ENCODE data around the gene GLS.
"Not testable (repeated sequence)": the region's sequence is repeated elsewhere in the genome, so short reads cannot be mapped to it uniquely, and the experiment has no call there.

The GLS gene

DNA sequence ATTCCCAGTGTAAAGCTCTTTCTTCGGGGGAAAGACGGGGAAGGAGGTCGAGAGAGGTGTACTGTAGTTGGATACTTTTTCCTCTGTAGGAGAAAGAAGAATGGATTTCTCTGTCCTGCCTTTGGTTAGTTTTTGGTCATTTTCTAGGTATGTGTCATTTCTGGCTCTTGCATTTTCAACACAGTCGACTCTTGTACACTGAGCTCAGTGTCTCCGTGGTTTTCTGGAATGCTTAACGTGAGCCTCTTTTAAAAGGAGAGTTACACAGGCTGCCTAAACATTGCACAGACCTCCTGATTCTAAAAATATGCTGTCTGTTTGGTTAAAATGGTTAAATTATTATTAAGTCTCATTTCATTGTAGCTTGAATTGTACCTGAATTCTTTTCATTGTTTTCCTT lies 21.8 kb upstream of the GLS start:
- DNase-seq = no peak

DNA sequence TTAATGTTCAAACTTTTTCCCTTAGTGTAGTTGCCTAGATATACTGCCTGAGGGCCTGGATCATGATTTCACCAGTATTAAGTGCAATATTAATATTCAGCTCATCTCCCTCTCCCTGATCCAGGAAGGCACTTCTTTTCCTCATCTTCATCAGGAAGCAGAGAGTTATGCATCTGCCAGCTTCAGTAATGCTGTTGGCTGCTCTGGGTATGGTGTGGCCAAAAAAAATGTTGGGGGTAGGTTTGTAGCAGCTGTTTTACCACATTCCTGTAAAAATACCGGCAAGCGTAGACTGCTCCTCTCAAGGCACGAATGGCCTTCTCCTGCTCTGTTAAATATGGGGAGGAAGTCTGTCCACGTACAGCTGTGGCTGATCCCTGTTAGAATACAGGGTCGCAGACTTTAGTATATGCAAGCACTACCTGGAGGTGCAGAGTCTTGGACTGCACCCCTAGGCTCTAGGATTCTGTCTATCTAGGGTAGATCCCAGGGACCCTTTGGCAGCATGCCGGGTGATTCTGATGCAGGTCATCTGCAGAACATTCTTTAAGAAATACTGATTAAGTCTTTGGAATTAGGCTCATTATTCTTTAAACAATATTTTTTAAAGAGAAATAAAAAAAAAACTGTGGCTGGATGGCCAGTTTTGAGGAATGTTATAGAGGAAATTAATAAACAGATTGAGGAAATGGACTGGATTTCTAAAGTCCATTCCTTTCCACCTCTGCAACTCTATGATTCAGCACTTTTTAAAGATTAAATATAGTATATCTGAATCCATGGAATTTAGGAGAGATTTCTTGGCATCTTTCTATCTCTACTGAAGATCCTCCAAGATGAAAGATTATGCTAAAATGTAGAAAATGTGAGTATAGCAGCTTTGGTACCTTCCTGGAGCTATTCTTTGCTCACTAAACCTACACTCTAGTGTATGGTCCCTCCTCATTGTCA lies 21.0 kb upstream of the GLS start:
- no peak for DNase-seq

DNA sequence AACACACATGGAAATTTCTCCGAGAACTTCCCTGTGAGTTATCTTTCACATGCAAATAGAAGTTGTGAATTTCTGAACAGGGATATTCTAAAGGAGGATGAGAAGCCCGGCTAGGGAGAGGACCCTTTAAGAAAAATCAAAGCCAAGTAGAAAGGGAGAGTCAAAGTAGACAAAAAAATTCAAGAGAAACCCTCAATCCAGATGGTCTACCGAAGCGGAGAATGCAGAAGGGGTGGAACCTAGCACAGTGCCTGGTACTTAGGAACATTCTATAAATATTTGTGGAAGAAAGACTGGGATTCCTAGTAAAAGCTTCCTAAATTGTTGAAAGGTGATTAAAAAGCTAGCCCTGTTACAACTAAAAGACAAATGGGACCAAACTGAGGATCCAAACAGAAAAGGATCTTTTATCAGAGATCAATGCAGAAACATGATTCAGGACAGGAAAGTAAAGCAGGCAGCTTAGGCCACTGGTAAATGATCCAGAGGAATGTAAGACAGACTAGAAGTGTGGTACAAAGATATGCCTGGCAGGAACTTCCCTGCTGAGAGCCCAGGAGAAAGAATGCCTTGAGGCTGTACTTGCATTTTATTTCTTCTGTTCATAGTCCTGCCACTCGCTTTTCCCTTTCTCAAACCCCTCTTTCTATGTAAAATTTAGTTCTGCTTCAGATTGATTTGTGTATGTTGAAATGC lies 19.5 kb upstream of the GLS start:
- DNase-seq = no peak

DNA sequence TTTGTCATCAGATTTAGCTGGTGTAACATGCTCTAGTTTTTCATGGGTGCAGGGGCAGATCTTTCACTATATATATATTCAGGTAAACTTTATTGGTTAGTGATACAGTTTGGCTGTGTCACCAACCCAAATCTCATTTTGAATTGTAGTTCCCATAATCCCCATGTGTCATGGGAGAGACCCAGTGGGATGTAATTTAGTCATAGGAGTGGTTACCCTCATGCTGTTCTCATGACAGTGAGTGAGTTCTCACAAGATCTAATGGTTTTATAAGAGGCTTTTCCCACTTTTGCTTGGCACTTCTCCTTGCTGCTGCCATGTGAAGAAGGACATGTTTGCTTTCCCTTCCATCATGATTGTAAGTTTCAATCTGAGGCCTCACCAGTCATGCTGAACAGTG lies 18.5 kb upstream of the GLS start:
- DNase-seq = not testable (repeated sequence)

DNA sequence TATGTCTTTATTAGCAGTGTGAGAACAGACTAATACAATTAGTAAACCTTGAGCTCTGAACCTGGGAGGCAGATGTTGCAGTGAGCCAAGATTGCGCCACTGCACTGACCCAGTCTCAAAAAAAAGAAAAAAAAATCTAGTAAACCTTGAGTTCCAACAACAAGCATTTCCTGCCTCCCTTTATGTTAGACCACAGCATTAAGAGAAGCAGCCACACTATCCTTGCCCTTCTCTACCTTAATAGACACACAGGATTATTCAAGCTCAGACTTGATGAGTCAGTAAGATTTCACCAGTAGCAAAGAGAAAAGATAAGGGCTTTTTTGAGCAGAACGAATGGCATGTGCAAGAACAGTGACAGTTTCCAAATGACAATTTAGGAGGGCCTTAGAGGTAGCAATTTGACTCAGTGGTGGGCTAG lies 18.0 kb upstream of the GLS start:
- no peak for DNase-seq

DNA sequence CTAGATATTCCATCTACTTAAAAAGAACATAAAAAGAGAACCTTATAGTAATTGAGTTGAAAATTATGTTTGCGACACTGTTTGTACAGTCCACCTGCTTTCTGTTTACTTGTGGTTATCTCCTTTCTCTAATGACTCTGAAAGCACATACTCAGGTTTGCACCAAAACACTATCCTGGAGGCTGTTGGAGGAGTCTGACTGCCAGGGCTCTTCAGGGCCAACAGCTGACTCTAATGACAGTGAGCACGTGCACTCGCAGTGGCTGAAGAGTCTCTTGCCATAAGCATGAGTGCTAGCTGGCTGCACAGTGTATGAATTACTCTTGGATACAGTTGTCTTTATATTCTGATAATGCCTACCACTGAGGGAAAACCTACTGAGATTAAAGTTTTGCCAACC lies 16.7 kb upstream of the GLS start:
- DNase-seq = no peak

DNA sequence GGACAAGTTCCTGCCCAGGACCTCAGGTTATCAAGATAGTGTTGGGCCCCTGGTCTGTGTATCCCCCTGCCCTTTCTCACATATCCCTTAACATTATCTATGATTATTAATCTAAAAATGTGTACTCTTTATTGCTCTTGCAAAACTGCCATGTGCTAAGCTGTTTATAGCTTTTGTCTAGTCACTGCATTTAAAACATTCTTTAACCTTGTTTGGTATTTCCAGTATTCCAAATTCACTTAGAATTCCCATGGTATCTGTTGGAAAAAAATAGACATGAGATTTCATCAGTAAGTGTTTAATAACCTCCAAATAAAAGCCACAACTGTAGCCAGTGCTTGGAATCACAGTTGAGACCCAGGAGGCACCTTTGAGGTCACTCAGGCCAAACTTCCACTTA lies 16.2 kb upstream of the GLS start:
- no peak for DNase-seq

DNA sequence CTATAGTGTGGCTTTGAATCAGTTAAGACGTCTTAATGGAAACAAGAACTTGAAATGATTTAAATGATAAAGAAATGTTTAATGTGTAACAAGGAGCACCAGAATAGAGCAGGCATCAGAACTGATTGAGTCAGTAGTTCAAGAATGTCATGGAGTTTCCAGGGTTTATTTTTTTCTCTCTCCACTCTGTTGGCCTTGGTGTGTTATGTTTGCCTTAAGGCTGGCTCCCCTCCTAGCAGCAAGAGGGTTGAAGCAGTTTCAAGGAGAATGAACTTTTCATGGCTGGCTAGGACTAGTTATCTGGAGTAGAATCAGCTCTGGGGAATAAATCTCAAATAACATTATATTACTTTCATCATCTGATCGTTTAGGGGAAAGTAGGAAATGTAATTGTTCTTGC lies 13.4 kb upstream of the GLS start:
- DNase-seq = no peak

DNA sequence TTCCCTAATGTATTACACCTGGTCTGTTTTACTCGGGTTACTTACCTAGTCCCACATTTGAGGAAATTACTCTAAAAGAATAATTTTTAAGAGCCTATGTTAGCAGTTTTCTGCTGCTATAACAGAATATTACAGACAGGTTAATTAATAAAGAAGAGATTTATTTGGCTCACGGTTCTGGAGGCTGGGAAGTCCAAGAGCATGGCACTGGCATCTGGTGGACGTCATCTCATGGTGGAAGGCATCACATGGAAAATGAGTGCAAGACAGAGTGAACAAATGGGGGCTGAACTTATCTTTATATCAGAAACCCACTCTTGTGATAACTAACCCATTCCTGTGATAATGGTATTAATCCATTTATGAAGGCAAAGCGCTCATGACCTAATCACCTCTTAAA lies 12.8 kb upstream of the GLS start:
- DNase-seq = no peak

DNA sequence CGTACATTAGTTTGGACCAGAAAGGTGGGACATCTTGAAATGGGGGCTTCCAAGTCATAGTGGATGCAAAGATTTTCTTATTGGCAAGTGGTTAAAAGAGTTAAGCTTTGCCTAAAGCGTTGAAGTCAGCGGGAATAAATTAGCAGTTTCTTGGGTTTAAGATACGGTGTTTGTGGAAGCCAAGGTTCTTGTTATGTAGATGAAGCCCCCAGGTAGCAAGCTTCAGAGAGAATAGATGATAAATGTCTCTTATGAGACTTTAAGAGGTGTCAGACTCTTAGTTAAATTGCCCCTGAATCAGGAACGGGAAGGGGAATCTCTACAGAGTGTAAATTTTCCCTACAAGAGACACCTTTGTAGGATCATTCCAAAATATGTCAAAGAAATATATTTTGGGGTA lies 10.9 kb upstream of the GLS start:
- no peak for DNase-seq

DNA sequence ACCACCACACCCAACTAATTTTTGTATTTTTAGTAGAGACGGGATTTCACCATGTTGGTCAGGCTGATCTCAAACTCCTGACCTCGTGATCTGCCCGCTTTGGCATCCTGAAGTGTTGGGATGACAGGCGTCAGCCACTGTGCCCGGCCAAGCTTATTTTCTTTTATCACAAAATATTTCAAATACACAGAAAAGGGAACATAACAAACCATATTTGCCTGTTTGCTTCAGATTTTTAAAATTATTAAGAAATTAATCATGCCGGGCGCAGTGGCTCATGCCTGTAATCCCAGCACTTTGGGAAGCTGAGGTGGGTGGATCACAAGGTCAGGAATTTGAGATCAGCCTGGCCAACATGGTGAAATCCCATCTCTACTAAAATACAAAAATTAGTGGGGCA lies 7.2 kb upstream of the GLS start:
- DNase-seq = not testable (repeated sequence)

DNA sequence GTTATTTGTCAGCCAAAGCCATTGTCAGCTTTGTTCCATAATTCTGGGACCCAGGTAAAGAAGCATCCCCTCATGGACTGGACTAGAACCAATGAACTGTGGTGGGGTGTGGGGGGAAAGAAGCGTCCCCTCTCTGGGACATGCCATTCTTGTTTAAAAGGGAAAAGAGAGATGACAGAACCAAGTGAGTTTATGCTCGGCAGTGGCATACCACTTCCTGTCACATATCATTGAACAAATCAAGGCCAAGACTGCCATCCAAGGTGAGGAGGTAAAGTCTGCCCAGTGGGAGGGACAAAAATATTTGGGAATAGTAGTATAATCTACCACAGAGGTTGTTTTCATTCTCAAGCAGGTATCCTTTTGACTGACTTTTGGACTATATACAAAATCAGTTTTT lies 4.7 kb upstream of the GLS start:
- DNase-seq = no peak

DNA sequence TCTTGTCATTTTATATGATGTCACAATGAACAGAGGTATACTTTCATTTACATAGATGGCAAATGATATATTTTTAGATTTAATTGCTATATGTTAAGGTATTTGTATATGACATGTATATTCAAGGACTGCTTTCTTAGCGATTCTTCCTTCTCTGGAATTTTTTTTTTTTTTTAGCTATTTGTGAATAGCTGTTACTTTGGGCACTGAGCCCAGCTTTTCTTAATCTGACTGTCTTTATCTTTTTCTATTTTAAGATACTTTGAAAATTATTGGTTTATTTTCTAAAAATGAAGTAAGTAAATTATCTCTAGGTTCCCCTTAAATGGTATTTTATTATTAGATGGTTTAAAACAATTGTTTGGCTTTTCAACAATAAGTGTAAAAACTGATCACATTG lies 4.0 kb upstream of the GLS start:
- no peak for DNase-seq

DNA sequence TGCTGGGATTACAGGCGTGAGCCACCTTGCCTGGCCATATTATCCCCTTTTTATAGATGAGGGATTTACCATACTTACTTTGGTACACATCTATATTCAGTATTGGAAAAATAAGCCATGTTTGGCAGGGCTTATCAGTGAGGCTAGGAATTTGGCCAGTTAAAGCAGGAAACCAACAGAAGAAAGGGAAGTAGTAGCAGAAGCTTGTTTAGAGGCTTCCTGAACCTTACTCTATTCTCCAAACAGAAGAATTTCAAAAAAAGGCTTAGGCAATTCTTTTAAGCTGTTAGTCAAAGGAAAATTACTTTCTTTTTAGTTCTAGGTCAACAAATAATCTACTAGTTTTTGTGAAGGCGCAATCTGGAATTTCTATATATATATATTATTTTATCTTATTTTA lies 3.2 kb upstream of the GLS start:
- peak; percentile 45 for DNase-seq

DNA sequence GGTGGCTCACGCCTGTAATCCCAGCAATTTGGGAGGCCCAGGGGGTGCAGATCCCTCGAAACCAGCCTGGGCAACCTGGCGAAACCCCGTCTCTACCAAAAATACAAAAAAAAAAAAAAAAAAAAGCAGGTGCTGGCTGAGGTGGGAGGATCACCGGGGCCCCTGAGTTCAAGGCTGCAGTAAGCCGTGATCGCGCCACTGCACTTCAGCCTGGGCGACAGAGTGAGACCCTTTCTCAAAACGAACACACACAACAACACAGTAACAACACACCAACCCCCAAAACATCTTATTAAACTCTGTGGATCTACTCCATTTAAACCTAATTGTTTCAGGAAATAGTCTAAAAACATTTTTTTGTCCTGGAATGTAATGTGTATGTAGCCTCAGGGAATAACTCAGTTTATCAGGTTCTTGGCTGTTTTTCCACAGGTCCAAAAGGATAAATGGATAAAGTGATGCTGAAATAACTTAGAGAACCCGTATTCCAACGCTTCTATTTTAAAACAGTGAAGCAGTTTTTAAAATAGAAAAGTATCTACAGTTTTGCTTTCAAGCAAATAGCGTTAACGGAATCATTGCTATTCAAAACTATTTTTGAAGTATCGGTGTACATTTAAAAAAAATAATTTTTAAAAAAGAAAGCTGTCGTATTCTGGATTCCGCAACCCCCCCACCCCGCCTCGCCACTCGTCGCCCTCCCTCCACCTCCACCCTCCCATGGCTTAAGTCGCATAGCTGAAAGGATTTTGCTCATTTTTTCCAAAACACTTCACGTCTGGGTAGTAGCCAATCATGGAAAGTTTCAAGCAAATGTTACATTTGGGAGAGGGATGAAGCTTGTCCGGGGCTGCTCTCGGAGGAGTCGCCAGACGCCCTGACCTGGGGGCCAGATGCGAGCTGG lies 895 bp upstream of the GLS start:
- DNase-seq = no peak

DNA sequence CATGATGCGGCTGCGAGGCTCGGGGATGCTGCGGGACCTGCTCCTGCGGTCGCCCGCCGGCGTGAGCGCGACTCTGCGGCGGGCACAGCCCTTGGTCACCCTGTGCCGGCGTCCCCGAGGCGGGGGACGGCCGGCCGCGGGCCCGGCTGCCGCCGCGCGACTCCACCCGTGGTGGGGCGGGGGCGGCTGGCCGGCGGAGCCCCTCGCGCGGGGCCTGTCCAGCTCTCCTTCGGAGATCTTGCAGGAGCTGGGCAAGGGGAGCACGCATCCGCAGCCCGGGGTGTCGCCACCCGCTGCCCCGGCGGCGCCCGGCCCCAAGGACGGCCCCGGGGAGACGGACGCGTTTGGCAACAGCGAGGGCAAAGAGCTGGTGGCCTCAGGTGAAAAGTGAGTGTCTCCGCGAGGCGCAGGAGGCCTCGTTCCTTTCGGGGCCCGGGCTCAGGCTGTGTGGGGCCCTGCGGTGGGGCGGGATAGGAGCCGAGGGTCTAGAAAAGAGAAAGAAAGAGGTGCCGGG lies 520 bp downstream of the GLS start:
- DNase-seq = no peak

DNA sequence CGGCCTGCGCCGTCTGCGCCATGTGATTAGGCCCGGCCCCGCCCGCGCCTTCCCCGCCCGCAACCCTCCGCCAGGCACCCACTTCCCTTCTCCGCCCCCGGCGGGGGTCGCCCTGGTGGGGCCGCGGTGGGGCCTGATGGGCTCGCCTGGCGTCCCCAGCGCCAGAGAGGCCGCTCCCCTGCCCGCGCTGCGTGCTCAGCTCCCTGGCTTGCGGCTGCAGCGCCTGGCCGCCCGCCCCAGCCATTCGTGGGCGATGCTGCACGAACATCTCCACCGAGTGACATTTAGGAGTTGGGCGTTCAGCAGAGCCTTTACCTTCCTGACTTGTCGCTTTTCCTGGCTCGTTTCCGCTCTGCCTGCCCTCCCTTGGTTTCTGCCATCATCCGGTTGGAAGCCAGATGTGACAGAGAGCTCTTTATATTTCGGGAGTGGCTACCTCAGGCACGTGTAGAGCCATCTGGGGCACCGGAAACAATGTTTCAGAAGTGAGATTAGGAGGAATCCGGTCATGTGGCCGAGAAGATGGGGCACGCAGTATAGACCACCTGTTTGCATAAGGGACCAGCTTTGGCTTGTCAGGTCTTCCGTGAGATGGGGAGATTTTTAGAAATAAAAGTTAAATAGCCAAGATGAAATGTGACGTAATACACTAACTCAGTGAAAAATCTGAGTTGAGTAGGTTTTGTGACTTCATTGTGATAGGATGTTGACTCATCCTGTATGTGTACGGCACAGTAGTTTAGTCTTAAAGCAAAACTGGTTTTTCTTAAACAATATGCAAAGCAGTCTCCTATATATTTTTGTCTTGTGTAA lies 1.2 kb downstream of the GLS start:
- DNase-seq = peak; percentile 92

DNA sequence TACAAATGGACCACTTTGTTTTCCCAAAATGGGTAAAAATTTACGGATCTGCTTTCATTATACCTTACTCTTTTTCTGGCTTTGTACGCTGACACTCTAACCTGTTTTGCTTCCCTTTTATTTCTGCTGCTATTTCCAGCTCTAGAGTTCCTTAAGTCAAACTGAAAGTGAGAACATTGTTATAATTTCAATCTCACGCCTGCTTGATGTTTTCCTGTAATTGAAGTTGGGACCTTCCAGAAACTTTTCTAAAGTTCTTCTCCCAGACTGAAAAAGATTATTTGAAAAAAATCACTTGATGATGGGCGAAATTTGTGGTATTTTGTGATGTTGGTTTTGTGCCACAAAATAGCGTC lies 1.8 kb downstream of the GLS start:
- DNase-seq = peak; percentile 84

DNA sequence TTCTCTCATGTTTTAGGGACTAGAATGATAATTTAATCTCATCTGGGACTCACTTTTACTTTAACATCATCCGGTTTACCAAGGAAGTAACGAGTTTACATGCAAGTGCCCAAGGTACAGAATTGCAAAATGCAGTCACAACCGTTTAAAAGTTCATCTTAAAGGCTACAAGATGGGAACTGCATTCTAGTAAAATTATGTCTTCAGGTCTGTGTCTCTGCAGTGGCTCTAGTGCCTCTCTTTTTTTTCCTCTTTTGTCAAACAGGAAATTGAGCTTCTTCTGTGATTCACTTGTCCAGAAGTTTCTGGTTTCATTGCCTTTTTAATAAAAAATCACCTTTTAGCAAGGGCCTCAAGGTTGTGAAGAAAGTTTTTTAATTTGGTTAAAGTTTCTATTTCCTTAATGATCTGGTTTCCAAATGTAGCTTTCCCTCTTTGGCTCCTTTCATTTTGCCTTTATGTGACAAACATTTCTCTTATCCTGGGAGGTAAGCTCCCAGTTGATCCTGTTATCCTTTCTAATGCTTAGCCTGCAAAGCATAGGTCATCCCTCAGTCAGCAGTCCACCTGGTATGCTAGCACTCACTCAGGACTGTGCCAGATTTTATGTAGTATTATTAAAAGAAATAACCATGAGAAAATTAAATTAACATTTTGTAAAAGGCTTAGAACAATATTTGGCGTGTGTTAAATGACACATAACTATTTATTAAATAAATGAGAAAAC lies 2.4 kb downstream of the GLS start:
- DNase-seq = peak; percentile 64

DNA sequence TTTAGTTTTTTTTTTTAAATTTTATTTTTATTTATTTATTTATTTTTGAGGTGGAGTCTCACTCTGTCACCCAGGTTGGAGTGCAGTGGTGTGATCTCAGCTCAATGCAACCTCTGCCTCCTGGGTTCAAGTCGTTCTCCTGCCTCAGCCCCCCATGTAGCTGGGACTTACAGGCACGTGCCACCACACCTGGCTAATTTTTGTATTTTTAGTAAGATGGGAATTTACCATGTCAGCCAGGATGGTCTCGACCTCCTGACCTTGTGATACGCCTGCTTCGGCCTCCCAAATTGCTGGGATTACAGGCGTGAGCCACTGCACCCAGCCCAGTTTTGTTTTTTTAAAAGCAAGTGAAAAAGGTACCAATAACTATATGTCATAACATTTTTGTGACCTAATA lies 5.2 kb downstream of the GLS start:
- DNase-seq = not testable (repeated sequence)

DNA sequence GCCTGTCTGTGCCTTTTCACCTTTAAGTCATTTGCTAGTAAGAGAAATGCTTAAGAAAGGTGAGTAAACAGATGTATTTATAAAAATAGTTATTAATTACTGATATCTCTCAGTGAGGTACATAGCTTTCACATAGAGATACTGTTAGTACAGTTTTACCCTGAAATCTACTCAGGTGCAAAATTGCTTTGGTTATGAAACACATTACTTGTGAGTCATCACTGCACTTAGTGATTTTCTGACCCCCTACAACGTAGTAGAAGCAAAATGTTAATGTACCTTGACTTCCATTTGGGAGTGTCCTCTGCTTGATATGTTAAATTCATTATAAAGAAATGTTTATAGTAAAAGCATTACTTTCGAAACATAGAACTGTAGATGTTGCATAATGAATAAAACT lies 6.5 kb downstream of the GLS start:
- DNase-seq = no peak

DNA sequence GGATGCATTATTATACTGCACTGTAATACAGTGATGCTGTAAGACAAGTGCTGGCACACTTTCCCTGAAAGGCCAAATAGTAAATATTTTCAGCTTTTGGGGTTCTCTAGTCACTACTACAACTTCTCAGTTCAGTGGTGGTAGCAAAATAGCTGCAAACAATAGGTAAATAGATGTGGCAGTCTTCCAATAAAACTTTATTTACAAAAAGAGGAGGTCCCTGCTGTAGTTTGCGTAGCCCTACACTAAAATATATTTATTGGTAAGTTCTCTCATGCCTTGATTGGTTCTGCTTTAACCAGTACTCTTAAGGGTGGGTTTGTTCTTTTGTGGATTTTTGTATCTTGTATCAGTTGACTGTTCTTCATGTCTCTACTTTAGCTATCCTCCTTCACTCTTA lies 7.8 kb downstream of the GLS start:
- no peak for DNase-seq
